Stimulated activated CD4-positive, alpha-beta T cell treated with anti-CD3 and anti-CD28 coated beads, Interleukin-1b, Interleukin-23, amount 100 ng/mL, for 48 hours (primary cell): Measurements from ENCODE around the gene ADCY9.
"Not testable (repeated sequence)": the region's sequence is repeated elsewhere in the genome, so short reads cannot be mapped to it uniquely, and the experiment has no call there.

Experiments
- DNase-seq: peaks from one replicate; pipeline ENCODE4 v3.0.0-alpha.2; 2020

The ADCY9 gene

GRCh38 chr16:3946604-3947180 is 169.6 kb downstream of the ADCY9 start:
- DNase-seq = no peak

DNA sequence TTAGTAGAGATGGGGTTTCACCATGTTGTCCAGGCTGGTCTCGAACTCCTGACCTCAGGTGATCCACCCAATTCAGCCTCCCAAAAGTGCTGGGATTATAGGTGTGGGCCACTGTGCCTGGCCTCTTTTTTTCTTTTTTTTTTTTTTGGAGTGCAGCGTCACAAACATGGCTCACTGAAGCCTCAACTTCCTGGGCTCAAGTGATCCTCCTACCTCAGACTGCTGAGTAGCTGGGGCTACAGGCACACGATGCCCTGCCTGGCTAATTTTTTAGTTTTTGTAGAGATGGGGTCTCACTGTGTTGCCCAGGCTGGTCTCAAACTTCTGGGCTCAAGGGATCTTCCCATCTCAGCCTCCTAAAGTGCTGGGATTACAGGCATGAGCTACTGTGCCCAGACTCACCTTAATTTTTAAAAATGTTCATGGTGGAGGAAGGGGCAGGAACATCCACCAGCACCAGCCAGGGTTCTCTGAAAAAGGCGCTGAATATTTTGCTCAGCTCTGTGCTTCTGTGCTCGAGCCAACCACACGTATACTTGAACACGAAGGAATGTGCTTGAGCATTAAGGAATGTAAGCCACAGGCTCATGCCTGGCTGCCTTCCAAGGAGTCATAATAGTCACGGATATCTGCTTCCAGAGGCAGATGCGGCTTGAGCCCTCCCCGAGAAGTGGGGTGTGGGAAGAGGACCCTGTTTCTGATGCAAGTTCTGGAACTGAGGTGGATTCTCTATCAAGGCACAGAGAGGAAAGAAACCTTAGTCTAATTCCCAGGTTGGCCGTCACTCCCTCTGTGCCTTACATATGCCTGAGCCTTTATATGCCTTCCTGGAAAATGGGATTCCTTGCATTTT is 170.3 kb downstream of the ADCY9 start:
- DNase-seq = no peak

DNA sequence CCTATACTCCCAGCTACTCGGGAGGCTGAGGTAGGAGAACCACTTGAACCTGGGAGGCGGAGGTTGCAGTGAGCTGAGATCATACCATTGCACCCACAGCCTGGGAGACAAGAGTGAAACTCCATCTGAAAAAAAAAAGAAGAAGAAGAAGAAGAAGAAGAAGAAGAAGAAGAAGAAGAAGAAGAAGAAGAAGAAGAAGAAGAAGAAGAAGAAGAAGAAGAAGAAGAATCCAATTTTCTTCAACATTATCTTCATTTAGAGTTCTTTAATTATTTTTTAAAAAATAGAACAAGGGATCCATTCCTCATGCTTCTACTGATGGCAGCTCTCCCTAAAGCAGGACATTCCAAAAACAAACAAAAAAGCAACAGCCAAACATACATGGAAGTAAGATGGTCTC is 171.8 kb downstream of the ADCY9 start:
- DNase-seq = not testable (repeated sequence)

- not testable (repeated sequence) for DNase-seq
Observed at GRCh38 chr16:3942146-3942545, 174.1 kb downstream of the ADCY9 start.

GRCh38 chr16:3938843-3939624 is 177.2 kb downstream of the ADCY9 start:
- DNase-seq = peak; percentile 52

DNA sequence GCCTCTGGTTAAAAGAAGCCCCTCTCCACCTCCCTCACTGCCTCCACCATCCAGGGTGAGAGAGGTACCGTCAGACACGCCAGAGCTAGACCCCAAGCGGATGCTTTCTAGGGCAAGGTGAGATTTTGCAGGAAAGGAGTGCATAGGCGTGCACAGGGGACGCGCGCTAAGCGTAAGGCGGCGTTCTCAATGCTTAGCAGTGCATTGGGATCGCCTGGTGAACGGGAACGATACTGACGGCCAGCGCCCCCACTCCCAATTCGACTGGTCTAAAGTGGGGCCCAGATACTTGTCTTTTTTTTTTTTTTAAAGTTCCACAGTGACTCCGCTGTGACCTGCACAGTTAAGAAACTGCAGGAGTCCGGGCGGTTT is 177.8 kb downstream of the ADCY9 start:
- no peak for DNase-seq

DNA sequence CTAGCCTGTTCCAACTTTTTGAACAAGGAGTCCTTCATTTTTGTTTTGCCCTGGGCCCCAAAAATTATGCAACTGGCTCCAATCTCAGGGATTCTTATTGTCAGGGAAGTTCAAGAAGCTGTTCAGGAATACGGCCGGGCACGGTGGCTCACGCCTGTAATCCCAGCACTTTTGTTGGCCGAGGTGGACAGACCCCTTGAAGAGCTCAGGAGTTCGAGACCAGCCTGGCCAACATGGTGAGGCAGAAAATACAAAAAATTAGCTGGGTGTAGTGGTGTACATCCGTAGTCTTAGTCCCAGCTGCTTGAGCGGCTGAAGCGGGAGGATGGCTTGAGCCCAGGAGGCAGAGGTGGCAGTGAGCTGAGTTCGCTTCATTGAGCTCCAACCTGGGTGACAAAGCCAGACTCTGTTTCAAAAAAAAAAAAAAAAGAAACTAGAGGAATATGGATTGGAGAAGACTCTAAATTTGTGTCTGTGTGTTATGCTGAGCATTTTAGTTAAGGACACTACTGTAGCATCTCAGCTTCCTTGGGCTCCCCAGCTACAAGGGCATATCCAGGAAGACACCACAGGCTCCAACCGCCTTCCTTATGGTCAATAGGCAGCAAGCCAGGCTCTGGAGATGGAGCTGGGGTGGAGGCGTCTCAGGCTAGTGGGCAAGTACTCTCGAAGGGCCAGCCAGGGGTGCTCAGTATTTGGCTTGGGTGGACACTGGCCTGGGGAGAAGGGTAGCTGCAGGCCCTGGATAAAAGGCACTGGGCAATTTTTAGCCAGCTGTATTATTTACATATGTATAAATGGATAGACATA is 179.0 kb downstream of the ADCY9 start:
- DNase-seq = no peak

GRCh38 chr16:3935921-3936320 is 180.3 kb downstream of the ADCY9 start:
- DNase-seq = no peak

- DNase-seq = no peak
Observed at GRCh38 chr16:3934491-3935181, 181.6 kb downstream of the ADCY9 start.

GRCh38 chr16:3927147-3927546 is 189.1 kb downstream of the ADCY9 start:
- DNase-seq = not testable (repeated sequence)

- DNase-seq = no peak
Observed at GRCh38 chr16:3924763-3925162, 191.5 kb downstream of the ADCY9 start.

DNA sequence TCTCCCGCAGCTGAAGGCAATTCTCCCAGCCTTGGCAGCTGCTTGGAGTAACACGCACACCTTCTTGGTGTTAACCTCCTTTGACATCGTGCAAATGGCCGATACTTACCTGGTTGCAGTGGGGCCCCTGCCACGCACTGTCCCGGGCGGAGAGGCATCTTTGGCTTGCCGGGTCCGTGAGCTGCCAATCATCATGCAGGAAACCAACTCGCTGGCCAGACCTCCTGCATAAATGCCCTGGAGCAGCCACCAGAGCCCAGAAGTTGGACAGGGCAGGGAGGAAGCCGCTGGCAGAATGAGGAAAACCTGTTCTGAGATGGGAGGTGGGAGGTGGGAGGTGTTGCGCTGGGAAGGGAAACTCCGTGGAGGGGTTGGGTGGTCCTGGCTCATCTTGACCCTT is 194.0 kb downstream of the ADCY9 start:
- DNase-seq = no peak

GRCh38 chr16:3920206-3920605 is 196.0 kb downstream of the ADCY9 start:
- DNase-seq = no peak

GRCh38 chr16:3919413-3919812 is 196.8 kb downstream of the ADCY9 start:
- DNase-seq = no peak

GRCh38 chr16:3915426-3916260 is 200.6 kb downstream of the ADCY9 start:
- DNase-seq = no peak

DNA sequence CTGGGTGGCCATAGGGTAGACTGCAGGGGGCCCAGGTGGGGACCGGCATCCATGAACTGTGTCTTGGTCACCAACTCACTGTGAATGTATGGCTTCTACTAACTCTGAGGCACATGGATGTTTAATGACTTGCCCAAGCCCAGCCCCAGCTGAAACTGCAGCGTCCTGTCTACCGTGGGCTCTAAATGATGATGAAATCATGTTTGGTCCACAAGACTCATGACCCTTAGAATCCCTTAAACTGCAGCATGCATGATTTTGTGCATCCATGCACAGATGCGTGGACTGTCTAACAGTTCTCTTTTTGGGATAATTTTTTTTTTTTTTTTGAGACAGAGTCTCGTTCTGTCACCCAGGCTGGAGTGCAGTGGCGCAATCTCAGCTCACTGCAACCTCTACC is 203.3 kb downstream of the ADCY9 start:
- no peak for DNase-seq
